ENCODE measurements around the gene CTXND1.

Gene CTXND1

GRCh38 chr15:80251428-80252120, 439 bp downstream of the CTXND1 start:
- DNase-seq: no peak

DNA sequence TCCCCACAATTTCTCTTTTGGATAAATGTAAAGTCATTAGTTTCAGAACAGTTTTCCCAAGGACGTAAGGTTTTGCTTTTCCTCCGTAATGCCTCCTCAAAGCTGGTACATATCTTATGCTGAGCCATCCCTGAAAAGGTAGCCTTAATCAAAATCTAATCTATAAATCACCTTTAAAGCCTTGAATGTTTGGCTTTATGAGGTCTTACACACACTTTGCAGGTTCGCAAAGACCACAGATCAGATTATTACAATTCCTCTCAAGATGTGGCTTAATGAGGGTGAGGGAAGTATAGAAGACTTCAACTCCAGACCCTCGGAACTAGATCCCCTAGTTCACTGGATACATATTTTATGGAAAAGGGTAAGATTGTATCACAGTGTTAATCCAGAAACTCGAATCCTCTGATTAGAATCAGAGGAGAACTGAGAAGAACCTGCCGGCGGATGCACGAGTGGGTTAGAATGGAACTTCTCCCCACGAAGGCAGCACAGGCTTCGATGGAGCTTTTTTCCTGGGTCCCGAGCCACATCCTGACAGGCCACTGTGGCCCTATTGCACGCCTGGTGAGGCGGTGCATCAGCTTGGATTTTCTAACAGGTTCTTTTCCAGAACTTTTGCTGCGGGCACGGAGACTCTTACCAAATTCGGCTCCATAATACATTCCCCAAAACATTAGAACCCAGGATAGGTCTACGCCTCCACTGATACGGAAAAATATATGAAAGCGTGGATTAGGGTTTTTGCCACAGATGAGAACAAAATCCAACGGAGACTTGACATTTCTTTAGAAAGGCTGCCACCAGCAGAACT, 1.2 kb downstream of the CTXND1 start:
- no peak for DNase-seq

GRCh38 chr15:80249973-80250372, 2.0 kb downstream of the CTXND1 start:
- DNase-seq: no peak

DNA sequence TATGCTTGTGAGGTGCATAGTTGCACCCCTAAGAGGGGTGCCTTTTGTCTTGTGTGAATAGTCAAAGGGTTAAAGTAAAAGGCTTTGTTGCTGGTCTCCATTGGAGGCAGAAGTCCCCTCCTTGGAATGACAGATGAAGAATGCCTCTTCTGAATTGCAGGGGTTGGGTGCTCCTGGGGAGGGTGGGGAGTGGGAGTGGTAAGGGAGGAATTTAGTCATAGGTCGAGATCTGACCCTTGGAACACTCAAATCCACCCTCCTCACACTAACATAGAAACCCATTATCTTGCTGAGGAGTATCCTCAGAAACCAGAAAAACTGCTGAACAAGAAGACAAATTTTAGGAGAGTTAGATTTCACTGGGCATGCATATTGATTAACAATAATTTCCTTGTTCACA, 4.7 kb downstream of the CTXND1 start:
- DNase-seq: no peak

- no peak for DNase-seq
Measured at GRCh38 chr15:80246425-80246894, 5.6 kb downstream of the CTXND1 start.

DNA sequence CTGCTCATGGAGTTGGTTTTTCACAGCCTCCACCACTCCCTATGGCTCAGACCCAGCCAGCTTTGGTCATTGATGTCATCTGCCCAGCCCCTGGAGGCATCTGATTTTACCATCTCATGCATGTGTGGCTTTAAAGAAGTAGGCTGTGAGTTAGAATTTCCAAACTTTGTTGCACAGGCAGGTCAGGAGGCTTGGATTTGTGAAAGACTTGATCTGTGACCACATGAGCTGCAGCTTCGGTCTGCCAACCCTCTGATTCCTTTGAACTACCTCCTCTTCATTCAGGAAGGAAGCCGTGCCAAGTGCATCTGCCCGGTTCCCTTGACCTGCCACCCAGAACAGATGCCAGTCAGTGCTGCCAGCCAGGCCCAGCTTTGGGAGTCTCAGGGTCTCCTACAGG, 9.2 kb downstream of the CTXND1 start:
- DNase-seq: no peak

- no peak for DNase-seq
Measured at GRCh38 chr15:80242132-80242769, 9.8 kb downstream of the CTXND1 start.

- no peak for DNase-seq
Measured at GRCh38 chr15:80241508-80241907, 10.5 kb downstream of the CTXND1 start.

- no peak for DNase-seq
Measured at GRCh38 chr15:80240276-80240675, 11.7 kb downstream of the CTXND1 start.

GRCh38 chr15:80234883-80235282, 17.1 kb downstream of the CTXND1 start:
- no peak for DNase-seq

DNA sequence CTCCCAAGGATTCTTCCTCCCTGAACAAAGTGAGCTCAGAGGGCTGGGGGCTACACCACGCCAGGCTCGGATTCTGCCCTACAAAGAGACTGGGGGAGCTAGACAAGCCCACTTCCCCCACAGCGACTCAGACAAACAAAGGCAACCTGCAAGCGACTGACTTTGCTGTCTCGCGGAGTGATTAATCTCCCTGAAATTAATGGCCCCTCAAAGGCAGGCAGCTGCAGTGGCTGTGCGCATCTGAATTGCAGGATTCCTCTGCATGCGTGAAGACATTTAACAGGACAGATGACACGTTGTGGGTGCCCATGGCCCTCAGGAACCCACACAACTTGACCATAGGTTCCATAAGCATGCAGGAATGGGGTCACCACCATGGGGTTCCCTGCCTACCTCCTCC, 18.4 kb downstream of the CTXND1 start:
- DNase-seq: no peak

DNA sequence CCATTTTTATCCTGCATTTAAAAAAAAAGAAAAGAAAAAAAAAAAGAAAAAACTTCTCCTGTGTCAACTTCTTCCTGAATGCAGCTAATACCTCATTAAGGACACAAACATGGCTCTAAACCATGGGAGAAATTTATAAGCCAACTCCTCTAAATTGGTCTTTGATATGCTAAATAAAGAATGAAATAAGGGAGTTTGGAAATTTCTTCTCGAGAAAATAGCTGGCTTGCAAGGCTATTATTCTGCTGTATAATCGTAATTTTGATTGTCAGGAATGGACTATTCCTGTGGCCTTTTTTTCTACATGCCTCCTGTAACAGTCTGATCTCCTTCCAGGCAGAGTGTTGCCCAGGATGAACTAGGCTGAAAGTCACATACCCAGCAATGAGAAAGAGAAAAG, 20.6 kb downstream of the CTXND1 start:
- no peak for DNase-seq

DNA sequence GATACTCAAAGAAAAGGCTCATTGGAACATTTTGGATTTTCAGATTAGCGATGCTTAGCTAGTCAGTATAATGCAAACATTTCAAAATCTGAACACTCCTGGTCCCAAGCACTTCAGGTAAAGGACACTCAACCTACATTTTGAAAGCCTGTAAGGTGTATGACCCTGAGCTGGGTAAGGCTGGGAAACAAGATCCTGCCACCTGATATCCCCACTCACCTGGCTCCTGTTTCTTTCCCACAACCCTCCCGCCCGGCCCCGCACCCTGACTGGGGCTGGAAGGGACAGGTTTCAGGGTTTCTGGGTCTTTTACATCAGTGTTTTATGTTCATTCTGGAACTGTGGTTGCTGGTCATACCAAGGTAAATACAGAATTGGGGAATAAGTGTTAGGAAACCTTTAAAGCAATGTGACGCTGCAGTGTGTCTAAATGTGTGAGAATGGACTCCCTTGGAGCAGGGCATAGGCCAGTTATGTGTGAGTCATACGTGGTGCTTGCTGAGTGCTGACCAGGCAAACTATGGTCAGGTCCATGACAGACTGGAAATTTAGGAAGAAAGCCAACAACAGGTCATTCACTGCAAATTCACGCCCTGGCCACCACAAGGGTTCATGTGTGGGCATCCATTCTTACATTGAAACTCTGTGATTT, 22.9 kb downstream of the CTXND1 start:
- no peak for DNase-seq

- DNase-seq: no peak
Measured at GRCh38 chr15:80219955-80220354, 32.1 kb downstream of the CTXND1 start.

- DNase-seq: no peak
Measured at GRCh38 chr15:80217327-80217900, 34.6 kb downstream of the CTXND1 start.

DNA sequence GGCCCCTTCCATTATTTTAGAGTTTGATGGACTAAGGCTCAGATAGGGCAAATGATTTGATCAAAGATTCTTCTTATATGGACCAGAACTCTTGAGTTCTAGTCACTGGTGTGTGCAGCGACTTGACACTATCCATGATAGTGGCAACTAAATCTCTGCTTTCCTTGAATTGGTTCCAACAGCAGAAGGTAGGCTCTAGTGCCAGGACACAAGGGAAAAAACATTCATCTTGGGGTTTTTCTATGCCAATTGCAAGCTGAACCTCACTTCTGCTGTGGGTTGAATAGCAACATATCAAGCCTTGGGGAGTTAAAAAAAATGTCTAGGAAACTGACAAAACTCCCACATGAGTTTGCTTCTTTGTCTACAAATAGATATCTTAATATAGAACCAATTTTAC, 35.1 kb downstream of the CTXND1 start:
- no peak for DNase-seq

GRCh38 chr15:80216141-80216540, 35.9 kb downstream of the CTXND1 start:
- DNase-seq: no peak

GRCh38 chr15:80214910-80215309, 37.1 kb downstream of the CTXND1 start:
- no peak for DNase-seq

DNA sequence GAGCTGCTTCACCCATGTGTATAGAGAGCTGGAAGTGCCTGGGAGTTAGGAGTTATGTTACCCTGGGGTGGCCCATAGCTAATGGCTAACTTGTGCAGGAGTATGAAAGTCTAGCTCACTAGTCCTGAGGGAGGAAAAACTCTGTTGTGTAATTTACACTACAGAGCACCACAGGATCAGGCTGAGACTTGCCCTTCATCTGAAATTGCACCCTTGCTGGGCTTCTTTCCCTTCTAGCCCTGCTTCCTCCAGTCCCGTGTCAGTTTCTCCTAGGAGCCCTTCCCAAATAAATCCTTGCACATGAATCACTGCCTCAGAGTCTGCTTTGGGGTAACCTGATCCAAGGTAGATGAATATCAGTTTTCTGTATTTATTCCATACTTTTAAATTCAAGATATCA, 40.0 kb downstream of the CTXND1 start:
- no peak for DNase-seq

DNA sequence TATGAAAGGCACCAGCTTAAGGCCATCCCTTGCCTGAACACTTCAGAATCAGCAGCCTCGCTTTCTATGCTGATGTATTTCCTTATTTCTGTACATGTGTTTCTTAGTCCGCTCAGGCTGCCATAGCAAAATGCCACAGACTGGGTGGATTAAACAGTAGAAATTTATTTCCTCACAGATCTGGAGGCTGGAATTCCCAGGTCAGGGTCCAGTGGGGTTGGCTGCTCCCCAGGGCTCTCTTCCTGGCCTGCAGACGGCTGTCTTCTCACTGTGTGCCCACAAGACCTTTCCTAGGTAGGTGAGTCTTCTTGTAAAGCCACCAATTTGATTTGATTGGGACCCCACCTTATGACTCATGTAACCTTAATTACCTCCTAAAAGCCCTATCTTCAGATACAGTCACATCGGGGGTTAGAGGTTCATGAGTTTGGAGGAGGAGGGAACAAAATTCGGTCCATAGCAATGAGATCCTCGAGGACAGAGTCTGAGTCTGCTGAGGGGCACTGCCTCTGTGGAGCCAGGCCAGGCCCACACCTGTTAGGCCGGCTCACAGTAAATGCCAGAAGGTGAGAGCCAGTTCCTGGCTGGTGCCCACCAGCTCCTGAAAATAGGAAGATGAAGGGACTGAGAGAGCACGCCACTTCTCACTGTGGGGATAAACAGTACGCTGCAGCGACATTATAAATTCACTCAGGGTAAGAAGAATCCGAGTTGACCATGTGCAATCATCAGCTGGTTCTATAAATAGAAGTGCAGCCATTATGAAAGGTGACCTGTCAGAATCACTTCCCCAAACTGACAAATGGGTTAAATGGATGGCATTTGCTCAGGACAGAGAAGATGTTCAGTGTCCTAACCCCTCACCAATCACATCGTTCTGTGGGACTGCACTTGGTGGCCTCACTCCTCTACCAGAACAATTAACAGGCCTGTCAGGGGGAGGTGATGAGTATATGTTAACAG, 41.1 kb downstream of the CTXND1 start:
- no peak for DNase-seq

Data from NCI-H1048 (cell line).